CD4-positive, alpha-beta T cell treated with Interferon alpha-2 for 1 hour (primary cell): ENCODE measurements around the gene LRRC43.
"Not testable (repeated sequence)": the region's sequence is repeated elsewhere in the genome, so short reads cannot be mapped to it uniquely, and the experiment has no call there.

Source experiments
- DNase-seq, 2 donors: peaks; one replicate each; pipeline ENCODE4 v3.0.0-alpha.2; 2020 to 2022

The LRRC43 gene

GRCh38 chr12:122194804-122195203 lies 11.9 kb downstream of the LRRC43 start:
- DNase-seq: no peak

GRCh38 chr12:122195405-122195804 lies 12.5 kb downstream of the LRRC43 start:
- no peak for DNase-seq

DNA sequence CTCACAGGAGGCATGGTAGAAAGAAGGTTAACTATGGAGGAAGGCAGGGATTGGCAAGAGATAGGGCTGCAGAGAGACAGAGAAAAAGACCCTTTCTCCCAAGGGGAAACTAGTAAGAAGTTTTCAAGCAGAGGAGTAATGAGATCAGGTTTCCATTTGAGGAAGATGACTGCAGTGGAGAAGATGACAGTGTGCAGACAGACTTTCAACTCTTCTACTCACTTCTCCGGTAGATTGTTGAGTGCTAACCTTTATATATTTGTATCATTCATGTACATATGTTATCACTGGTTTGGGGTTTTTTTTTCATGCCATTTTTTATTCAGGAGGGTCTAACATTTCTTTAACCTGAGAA lies 14.7 kb downstream of the LRRC43 start:
- no peak for DNase-seq

- no peak for DNase-seq
These were observed 16.8 kb downstream of the LRRC43 start for GRCh38 chr12:122199484-122200355.

GRCh38 chr12:122200541-122201175 lies 17.7 kb downstream of the LRRC43 start:
- DNase-seq: no peak

- DNase-seq: no peak
These were observed 18.5 kb downstream of the LRRC43 start for GRCh38 chr12:122201381-122201780.

DNA sequence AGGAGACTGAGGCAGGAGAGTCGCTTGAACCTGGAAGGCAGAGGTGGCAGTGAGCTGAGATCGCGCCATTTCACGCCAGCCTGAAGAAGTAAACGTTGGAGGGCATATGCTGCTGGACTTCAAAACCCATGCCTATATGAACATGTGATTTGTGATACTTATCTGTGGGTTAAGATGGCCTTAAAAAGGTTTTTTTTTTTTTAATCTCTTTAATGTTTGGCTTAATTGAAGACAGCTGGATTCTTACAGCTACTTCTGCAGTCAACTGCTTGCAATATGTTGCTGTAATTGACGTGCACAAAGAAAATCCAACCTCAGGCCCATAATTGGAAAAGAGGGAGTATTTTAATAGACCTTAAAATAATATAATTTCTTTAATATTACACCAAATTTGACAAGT lies 19.1 kb downstream of the LRRC43 start:
- no peak for DNase-seq

DNA sequence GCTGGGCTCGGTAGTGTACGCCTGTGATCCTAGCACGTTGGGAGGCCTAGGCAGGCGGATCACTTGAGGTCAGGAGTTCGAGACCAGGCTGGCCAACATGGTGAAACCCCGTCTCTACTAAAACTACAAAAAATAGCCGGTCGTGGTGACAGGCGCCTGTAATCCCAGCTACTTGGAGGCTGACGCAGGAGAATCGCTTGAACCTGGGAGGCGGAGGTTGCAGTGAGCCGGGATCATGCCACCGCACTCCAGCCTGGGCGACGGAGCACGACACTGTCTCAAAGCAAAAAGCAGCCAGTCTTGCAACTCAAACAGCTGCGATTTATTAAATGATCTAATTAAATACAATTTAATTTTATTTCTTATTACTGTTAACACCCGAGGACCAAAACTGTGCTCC lies 19.9 kb downstream of the LRRC43 start:
- not testable (repeated sequence) for DNase-seq

GRCh38 chr12:122203301-122204166 lies 20.6 kb downstream of the LRRC43 start, which contains the start of gene B3GNT4:
Gene B3GNT4, plus strand, starts transcription at chr12:122203709. Its CDS starts 910 bp downstream, at chr12:122204619.
- DNase-seq: peak; percentile 48 to 79

GRCh38 chr12:122204167-122205052 lies 21.5 kb downstream of the LRRC43 start:
- DNase-seq: no peak

GRCh38 chr12:122205053-122205925 lies 22.4 kb downstream of the LRRC43 start:
- no peak for DNase-seq

GRCh38 chr12:122206111-122206881 lies 23.4 kb downstream of the LRRC43 start:
- no peak for DNase-seq

- DNase-seq: no peak
These were observed 24.1 kb downstream of the LRRC43 start for GRCh38 chr12:122206976-122207375.

GRCh38 chr12:122207391-122207790 lies 24.5 kb downstream of the LRRC43 start:
- DNase-seq: no peak

DNA sequence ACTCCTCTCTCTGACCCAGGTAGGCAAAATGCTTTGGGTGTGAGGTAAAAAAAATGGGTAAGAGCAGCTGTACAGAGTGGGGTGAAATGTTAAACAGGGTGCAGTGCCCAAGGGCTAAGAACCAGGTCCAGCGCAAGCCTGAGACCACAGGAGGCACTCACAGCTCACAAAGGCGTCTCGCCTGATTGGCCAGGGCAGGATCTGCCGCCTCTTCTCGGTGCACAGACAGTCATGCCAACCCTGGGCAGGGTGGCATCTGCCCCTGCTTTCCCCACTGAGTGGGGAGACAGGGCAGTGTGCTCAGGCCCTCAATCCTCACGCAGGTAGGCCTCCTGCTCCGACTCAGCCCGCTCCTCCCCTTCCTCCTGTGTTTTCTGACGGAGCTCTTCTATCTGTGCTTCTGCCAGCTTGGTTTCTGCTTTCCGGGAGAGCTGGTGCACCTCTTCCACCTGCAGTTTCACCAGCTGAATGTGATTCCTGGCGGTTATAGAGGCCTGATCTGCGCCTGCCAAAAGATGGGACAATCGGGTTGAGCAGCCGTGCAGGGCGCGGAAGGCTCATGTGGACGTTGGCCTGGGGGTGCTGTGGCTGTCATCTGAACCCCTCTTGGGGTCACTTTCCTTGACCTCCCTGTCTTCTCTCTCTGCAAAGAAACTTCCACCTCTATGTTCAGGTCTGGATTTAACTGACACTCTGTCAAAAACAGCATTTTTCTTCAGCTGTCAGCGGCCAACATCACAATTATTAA lies 25.3 kb downstream of the LRRC43 start:
- DNase-seq: no peak

- DNase-seq: no peak
These were observed 32.8 kb downstream of the LRRC43 start for GRCh38 chr12:122215771-122216170.

- DNase-seq: no peak
These were observed 33.5 kb downstream of the LRRC43 start for GRCh38 chr12:122216445-122216844.

DNA sequence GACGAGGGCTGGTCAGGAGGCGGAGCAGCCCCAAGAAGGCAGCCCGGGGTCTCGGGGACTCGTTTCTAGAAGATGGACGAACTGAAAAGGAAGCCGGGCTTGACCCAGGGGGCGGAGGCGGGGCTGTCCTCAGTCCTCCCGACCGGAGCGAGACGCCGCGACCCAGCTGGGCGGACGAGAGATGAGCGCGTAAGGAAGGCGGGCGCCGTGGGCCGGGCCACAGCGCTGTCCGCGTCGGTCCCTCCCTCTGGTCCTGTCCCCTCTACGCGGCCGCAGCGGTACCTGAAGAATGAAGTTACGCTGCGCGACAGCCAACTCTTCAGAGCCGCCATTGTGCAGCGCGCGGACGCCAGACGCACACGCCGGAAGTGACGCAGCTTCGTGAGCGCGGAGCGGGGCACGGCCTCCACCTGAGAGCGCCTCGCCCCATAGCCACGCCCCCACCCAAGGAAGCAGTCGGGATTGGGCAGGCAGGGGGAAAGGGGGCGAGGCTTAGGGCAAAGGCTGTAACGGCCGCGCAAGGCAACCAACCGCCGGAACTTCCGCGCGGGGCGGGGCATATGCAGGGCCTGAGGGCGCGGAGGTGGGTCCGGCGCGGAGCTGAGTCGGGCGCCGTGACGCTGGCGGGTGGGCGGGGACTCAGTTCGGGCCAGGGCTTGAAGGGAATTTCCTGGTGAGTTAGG lies 42.9 kb downstream of the LRRC43 start, which contains the start of gene DIABLO:
Gene DIABLO, minus strand, starts transcription at position 370 of the 683 bp plus-strand sequence. Its CDS starts 38 bp downstream, at position 332.
- DNase-seq: peak; percentile 100
